8988T (cell line): ENCODE results near the gene CHURC1.

Experiments
- DNase-seq: peaks from one replicate; pipeline ENCODE4 v3.0.0; 2011

Gene CHURC1

DNA sequence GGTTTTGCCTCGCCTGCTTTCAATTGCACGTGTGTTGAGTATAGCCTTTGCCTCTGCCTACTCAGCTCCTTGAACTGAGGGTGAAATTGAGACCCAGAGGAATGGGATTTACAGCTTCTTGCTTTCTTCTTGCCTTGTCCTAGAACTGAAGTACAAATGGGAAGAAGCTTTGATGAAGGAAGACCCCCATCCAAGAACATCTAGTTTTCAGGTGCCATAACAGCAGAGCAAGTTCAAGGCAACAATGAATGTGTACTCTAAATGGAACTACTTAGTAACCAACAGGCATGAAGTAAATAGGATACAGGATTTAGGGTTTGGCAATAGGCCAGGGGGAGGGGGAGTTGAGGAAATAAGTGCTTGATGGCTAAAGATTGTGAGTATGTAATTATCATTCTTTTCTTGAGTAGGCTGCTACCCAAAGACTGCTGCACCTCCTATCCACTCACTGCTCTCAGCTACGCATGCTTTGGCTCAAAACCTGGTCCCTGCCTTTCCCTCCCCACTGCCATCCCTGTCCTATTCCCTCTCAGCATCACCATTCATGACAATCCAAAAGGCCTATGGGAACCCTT is 26.2 kb downstream of the CHURC1 start:
- DNase-seq = no peak

DNA sequence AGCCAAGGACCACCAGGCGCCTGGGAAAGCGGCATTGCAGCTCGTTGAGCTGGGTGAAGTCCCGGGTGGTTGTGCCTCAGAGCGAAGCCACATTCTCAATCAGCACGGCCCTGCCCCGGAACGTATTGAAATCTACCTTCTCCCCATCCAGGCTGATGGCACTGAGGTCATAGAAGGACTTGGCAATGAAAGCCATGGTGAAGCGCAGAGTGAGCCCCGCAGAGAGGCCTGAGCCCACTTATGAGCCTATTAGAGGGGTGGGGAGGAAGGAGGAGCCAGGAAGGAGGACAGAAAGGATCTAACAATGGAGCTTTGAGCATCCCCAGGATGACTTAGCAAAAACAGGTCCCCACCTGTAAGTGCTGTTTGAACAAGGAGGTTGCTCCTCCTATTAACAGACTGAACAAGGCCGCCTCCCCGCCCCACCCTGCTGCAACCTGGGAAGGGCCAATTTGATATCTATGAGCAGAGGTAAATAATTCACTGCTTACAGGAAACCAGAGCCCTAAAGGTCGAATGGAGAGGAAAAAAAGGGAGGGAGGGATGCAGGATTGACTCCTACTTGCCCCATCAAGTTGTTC is 28.4 kb downstream of the CHURC1 start, which contains the start of gene GPX2:
TSS of gene GPX2 (minus strand) at position 215 of the 581 bp plus-strand sequence. CDS start at position 196, 19 bp downstream.
- DNase-seq = no peak

DNA sequence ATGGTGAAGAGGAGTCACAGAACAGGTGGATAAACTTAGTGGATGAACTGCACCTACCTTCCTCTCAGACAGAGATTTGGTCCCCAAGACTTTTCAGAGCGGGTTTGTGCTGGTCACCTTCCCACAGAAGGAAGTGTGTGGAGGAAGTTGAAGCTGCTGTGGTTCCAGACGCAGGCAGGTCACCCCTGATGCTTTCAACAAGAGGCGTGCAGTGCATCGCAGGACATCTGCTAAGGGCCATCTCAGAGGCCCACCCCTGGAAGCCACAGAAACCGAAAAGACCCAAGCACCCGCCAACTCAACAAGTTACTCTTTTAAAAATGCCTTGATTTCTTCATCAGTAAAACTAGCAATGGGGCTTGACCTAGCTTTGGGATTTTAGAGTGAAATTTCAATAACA is 29.3 kb downstream of the CHURC1 start:
- no peak for DNase-seq

DNA sequence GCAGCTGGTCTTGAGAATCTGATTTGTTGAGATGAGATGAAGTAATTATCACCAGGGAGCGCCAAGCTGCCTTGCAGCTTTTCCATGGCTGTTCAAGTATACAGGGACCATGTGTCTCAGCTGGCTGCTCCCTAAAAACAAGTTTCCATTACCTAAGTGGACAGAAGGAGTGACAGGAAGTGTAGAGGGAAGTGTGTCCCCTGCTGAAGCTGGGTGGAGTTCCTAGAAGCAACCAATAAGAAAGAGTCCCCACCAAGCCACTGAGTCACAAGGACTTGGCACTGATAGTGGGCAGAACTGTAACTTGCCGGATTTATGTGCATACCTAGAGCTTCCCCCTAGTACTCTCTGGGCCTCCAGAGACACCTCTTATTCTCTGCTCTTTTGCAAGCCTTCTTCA is 29.8 kb downstream of the CHURC1 start:
- no peak for DNase-seq

DNA sequence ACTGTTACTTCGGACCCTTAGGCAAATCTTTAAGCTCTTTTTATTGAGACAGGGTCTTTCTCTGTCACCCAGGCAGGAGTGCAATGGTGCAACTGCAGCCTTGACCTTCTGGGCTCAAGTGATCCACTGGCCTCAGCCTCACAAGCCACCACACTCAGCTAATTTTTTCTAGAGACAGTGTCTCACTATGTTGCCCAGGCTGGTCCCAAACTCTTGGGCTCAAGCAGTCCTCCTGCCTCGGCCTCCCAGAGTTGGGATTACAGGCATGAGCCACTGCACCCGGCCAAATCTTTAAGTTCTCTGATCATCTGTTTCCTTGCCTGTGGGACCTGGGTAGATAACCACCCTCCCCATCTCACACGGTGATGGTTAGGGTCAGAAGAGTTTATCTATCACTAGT is 30.6 kb downstream of the CHURC1 start:
- DNase-seq = no peak

DNA sequence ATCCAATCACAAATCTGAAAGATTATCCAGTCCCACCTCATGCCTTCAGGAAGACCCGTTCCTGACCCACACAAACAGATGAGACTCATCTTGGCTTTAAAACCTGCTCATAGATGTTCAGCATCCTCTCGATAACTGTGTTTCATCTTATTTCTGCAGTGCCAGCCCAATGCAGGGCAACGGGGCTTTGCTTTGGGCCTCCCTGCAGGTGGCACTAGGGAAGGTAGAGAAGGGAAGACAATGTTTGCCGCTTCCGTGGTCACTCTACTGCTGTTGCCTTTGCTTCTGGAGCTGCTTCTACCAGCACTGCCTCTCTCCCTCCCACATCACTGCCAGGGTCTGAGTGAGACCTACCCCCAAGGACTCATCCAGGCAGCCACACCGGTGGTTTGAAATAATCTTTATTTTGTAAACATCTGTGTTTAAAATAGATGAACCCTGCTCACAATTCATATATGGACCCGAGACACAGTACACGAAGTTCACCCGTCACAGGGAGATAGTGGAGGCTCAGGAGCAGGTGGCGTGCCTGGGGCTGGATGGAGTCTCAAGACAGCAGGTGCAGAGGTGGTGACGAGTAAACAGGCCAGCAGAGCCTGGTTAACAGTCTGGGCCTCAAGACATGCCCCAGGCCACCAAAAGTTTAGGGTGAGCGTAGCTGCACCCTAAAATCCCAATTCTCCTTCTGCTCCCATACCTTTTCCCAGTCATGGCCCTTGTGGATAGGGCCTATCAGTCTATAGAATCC is 31.4 kb downstream of the CHURC1 start:
- no peak for DNase-seq

DNA sequence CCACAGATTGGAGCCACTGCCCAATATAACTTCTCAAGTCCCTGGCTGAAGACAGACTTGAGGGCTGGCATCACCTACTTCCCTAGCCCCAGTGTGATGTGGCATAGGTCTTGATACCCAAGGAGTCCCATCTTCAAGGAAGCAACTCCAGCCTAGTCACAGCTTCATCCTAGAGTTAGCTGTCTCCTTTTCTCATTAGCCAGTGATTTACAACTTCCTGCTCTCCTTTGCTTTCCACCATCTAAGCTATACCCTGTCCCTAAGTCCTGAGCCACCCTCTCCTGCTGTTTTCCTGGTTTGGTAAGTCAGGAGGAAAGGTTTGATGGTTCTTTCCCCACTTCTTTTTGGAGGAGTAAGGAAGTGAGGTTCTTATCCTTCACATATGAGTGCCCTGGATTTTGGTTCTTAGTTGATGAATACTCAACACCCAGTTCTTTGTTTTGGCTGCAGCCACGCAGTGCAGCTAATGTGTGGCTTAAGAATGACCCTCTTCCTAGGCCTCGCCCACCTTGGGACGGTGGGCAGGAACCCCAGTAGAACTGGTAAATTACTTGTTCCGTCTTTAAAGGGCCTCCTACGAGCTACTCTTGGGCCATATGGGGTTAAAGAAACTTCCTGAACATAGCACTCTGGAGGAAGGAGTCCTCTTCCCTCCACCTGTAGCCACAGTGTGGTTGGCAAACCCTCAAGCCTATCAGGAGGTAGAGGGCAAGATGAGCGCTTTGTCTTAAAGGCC is 32.2 kb downstream of the CHURC1 start:
- DNase-seq = no peak

DNA sequence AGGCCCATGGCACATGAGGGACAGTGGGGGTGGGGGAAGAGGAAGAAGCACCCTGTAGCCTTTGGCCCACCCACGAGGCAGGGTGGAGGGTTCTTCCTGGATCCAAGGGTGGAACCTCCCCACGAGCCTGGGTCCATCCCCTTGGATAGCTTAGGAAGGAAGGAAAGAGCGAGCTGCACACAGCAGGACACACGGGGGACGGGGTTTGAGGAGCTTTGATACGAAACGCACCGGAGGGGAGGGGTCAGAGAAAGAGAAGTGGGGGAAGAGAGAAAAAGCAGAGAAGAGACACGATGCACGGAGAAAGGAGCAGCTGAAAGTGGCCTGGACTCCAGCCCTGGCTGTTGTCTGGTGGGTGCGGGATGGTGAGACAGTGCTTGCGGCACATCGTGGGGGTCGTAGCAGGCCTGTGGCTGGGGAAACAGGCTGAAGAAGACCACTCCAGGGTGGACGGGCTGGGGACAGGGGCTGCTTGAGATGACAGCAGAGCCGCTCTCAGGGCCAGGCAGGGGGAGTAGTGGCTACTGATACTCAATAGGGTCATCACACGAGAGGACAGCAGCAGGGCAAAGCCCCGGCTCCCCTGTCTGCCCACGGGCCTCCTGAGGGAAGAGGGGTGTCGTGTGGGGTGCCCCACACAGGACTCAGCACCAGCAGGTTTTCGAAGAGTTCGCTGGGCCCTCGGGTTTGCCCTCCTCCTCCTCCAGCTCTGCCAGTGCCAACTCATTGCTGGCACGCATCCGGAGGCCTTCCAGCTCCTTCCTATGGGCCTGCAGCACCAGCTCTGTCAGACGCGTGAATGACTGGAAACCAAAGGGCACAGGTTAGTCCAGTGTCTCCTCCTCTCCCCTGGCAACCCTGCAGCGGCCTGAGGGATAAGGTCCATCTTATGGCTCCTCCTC is 33.7 kb downstream of the CHURC1 start:
- DNase-seq = no peak

DNA sequence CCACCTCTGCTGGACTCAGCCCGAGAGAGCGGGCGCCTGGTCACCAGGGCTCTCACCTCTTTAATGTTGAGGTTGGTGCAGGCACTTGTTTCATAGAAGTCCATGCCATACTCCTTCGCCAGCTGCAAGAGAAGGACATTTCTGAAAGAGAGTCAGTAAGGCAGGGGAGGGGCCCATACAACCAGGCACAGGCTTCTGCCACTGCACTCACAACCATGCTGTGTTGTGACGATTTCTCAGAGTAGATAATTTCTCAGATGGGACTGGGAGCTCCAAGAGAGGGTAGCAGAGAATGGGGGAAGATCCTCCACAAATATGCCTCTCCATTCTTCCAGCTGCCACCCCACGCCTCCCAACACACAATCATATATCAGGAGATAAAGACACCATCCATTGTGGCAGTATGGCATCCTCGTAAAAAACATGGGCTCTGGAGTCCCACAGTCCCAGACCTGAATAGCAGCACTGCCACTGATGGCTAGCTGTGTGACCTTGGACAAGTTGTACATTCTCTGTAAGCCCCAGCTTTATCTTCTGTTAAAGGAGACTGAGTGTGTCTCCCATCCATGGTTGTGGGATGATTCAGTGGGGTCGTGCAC is 34.5 kb downstream of the CHURC1 start:
- DNase-seq = no peak

DNA sequence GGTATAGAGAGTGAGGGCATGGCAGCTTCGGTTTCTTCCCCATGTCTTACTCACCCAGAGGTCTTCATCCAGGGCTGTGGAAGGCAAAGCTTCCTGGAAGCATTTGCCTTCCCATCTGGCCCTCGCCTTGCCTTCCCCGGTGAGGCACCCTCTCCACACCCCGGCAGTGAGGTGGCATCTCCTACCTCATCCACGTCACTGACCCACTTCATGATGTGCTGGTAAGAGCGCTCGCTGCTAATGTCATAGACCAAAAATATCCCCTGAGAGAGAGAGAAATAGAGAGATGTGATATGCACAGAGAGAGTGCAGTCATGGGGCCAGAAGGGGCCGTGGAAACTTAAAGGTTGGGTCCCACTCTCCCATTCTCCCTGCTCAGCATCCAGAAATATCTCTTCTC is 36.6 kb downstream of the CHURC1 start:
- no peak for DNase-seq

DNA sequence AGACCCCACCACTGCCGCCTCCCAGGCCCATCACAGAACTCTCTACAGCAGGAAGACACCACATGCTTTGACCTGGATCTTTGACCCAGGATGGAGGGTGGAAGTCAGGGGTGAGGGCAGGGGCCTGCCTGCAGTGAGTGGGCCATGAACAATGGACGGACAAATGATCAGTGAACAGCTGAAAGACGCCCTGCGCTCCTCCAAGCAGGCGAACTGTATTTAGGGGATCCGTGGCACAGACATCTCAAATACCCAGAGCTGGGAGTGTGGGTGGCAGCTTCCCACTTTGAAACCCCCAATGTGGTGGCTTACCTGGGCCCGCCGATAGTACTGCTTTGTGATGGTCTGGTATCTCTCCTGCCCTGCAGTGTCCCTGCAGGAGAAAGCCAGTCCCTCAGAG is 37.0 kb downstream of the CHURC1 start:
- DNase-seq = no peak

DNA sequence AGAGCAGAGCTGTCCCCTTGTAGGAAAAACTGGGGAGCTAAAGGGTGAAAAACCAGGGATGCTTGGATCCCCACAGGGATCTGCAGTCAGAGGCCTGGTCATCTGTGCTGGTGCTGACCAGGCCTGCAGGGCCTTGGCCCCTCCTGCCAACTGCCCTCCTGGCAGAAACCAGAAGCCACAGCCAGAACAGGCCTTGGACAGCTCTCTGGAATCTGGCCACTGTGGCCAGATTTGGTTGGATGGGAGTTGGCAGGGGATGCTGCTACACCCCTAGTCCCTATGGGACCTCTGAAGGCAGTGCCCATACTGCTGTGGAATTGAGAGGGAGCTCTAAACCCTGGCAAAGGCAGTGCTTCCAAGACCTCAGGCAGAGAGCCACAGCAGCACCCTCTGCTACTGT is 37.5 kb downstream of the CHURC1 start:
- DNase-seq = no peak

DNA sequence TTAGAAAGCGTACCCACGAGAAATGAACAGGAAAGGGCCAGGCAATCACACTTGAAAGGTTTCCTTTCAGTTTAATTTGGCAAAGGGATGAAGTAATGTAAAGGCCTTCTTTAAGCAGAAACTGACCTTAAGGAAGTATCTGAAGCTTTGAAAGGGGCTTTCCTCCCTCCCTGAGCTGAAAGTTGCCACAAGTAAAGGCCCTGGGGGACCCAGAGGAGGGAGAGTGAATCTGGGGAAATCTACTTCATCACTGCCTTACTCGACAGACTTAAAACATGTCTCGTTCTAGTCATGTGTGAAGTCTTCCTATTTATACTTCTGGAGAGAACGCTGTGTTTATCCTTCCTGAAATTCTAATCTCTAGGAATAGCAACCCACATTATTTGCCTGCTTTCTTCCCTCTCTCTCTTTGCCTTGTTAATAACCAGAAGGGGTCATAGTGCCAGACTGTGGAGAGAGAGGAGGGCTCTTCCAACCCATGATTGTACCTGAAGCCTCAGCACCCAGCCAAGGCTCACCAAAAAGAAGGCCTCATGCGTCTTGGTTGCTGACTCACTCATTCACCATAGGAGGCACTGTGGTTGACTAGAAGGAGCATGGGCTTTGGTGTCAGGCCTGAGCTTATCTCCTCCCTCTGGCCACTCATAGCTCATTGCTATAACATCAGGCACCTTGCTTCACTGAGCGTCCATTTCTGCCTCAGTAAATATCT is 38.5 kb downstream of the CHURC1 start:
- no peak for DNase-seq

DNA sequence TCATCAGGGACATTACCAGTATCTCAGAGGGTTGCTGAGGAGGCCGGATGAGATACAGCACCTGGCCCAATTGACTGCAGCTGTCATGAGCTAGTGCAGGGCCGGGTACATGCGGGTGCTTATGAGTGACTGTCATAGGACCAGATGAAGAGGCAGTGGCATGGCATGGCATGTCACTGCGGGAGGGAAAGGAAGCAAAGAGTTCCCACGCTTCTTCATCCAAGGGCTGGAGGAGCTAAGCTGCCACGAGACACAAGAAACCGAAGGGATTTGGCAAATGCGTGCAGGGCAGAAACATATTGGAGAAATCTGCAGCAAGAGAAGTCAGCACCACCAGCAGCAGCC is 39.0 kb downstream of the CHURC1 start:
- no peak for DNase-seq

DNA sequence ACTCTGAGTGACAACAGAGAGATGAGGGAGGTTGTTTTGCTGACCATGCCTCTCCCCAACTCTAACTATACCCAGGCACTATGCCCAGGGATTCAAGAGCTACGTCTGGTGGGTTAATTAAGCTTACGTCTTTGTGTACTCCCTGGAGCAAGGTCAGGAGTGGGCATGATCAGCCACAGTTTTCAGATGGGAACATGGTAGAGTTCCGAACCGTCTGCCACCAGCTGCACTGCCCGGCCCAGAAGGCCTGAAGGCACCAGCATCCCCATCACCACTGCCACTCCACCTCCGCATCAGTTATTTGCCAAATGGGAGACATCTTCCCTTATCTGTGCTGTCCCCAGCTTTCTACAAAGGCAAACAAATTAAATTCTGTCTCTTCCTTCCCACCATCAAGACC is 39.4 kb downstream of the CHURC1 start:
- DNase-seq = no peak

DNA sequence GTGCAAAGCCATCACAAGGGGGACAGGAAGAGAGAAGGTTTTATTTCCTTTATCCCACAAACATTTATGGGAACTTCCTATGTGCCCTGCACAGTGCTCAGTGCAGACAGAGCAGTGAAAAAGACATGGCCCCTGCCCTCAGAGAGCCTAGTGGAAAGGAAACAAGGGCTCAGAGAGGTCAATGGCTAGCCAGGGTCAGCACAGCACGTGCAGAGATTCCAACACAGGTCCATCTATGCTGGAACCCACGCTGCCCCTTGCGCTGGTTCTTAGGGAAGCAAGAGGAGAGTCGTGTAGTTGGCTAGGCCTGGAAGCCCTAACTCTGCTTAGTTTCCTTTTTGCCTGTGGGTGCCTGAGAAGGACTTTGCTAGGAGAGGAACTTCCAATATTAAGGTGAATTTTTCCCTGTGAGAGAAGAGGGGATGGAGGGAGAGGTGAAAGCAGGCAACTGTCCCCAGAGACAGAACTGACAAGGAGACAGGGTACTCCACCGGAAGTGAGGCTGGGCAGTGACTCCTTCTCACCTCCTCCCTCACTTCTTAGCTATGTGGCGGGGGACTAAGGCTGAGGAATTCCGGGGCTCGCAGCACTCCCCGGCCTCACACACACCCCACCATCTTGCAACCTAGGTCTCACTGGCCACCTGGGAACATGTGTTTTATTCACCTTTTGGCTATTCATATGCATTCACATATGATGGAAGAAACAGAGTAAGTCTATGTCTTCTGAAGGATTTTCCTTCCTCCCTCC is 40.4 kb downstream of the CHURC1 start:
- no peak for DNase-seq

DNA sequence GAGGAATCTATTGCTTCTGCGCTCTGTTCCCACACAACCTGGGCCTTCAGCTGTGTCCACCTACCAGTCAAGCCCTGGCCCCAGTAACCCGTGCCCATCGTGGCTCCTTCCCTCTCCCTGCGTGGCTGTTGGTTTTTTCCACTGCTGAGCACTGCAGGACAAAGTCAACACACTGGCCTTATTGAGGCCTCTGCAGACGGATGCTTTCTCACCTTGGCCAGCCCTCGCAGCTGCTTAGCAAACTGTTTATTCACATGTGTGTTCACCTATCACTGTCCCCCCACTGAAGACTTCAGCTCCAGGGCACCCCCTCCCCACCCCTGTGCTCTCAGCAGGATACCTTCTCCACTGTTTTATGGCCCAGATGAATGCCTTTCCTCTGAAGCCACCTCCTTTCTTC is 41.0 kb downstream of the CHURC1 start:
- no peak for DNase-seq

DNA sequence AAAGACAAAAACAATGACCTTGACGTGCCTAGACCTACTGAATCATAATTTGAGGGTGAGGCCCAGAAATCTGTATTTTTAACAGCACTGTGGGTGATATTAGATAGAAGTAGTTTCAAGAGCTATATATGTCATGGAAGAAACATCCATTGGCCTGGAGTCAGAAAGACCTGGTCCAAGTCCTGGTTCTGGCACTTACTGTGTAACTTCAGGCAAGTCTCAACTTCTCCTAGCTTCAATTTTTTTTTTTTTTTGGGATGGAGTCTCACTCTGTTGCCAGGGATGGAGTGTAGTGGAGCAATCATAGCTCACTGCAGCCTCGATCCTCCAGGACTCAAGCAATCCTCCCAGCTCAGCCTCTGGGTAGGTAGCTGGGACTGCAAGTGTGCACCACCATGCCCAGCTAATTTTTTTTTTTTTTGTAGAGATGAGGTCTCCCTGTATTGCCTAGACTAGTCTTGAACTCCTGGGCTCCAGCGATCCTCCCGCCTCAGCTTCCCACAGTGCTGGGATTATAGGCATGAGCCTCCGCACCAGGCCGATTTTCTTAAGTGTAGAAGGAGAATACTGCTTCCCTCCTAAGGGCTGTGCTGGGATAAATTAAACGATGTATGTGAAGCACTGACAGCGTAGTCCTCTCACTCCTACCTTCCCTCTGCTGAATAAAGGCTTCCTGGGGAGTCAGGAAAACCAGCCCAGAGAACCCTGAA is 42.6 kb downstream of the CHURC1 start:
- DNase-seq = no peak

DNA sequence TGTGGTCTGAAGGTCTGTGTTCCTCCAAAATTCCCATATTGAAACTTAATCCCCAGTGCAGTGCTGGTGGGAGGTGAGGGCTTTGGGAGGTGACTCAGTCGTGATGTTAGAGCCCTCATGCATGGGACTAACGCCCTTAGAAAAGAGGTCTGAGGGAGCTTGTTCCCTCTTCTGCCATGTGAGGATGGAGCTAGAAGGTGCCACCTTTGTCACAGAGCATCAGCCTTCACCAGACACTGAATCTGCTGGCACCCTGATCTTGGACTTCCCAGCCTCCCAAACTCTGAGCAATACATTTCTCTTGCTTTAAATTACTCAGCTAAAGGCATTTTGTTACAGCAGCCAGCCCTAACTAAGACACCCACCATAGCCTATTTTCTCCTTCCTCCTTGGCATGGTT is 43.9 kb downstream of the CHURC1 start:
- DNase-seq = no peak

DNA sequence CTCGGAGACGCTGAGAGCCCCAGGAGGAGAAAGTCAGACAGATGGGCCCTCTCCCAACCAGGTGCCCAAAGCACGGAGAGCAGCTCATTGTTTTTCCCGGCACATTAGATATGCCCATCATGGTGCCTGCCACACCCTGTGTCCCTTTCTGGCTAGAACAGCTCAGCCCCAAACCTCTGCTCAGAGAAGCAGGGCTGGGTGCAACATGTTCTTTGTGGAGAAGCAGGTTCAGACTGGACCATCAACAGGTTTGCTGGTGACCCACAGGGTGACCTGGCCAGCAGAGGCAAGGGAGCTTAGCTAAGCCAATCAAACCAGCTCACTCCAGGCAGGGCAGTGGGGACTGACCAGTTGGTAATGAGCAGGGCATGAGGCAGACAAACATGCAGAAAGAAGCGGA is 44.5 kb downstream of the CHURC1 start:
- no peak for DNase-seq
